Stimulated activated naive CD8-positive, alpha-beta T cell treated with anti-CD3 and anti-CD28 coated beads, Interleukin-15, Interleukin-2, amounts not matched to agents 100 ng/mL and 50 ng/mL, for 24 hours (primary cell): ENCODE results near the gene GMEB2.
"Not testable (repeated sequence)": the region's sequence is repeated elsewhere in the genome, so short reads cannot be mapped to it uniquely, and the experiment has no call there.

Source experiments
- H3K27ac Mint-ChIP-seq: one replicate; pipeline ENCODE4 v1.8.0; 2021; ENCODE audit warnings: mild to moderate bottlenecking, mixed read lengths
- H3K27me3 Mint-ChIP-seq: one replicate; pipeline ENCODE4 v1.8.0; 2021; ENCODE audit warnings: mixed read lengths
- H3K36me3 Mint-ChIP-seq: one replicate; pipeline ENCODE4 v1.8.0; 2021; ENCODE audit warnings: low read depth, mixed read lengths
- H3K4me1 Mint-ChIP-seq: one replicate; pipeline ENCODE4 v1.8.0; 2021; ENCODE audit warnings: low read depth, mixed read lengths
- H3K4me3 Mint-ChIP-seq: one replicate; pipeline ENCODE4 v1.8.0; 2021; ENCODE audit warnings: mild to moderate bottlenecking, mixed read lengths
- H3K9me3 Mint-ChIP-seq: one replicate; pipeline ENCODE4 v1.8.0; 2021; ENCODE audit warnings: mixed read lengths

Gene GMEB2

DNA sequence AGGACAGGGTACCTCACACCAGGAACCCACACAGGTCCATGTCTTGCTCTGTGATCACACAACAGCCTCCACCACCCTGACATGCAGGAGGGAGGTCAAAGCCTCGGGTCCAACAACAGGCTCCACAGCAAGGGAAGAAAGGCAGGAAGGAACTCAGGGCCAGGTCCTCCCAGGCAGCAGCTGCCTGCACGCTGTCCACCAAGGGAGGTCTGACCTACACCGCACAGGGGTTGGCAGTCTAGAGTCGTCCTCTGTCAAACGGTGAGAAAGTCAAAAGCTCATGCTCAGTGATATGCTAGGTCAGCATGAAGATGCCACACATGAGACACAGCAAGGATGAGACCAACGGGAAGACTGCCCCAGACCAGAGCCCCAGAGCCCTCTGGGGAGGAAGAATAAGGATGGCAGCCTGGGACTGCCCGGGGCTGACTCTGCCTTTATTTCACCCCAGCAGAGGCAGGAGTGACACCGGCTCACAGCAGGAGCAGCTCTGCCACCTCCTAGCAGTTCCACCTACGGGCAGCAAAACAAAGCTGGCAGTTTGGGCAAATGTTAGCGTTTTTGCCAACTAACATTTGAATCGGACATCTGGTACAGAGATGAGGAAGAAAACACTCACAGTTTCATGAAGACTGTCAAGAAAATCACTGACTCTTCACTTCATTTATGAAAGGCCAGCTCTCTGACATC lies 8.5 kb downstream of the GMEB2 start:
- Mint-ChIP-seq H3K27ac (no peak overlapping the region), H3K27me3 (no peaks in the 10 kb centered on the region), H3K4me1 (peaks cover 8% of the 10 kb centered on the region), H3K4me3 (no peak overlapping the region), H3K36me3 (peaks cover 32% of the 10 kb centered on the region), H3K9me3 (no peaks in the 10 kb centered on the region)

DNA sequence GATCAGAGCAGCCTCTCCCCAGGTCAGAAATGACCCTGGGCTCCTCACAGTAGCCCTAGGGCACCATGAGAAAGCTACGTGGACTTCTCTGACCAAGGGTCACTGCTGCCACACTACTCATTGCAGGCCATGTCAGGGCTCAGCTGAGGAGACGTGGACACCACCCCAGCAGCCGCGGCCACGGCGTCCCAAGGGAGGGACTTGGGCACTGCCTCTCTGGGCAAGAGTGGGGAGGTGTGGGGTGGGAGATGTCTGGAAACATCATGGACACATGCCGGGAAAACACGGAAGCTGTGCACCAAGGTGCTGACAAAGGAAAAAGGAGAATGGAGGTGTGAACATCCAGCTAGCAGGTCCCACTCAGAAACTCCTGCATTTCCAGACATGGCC lies 9.0 kb downstream of the GMEB2 start:
- H3K4me1 Mint-ChIP-seq, result peaks cover 12% of the 10 kb centered on the region
- H3K4me3 Mint-ChIP-seq, result no peak overlapping the region
- no peaks in the 10 kb centered on the region for H3K9me3 Mint-ChIP-seq
- no peak overlapping the region for H3K27ac Mint-ChIP-seq
- H3K27me3 Mint-ChIP-seq, result no peaks in the 10 kb centered on the region
- H3K36me3 Mint-ChIP-seq, result peaks cover 34% of the 10 kb centered on the region

DNA sequence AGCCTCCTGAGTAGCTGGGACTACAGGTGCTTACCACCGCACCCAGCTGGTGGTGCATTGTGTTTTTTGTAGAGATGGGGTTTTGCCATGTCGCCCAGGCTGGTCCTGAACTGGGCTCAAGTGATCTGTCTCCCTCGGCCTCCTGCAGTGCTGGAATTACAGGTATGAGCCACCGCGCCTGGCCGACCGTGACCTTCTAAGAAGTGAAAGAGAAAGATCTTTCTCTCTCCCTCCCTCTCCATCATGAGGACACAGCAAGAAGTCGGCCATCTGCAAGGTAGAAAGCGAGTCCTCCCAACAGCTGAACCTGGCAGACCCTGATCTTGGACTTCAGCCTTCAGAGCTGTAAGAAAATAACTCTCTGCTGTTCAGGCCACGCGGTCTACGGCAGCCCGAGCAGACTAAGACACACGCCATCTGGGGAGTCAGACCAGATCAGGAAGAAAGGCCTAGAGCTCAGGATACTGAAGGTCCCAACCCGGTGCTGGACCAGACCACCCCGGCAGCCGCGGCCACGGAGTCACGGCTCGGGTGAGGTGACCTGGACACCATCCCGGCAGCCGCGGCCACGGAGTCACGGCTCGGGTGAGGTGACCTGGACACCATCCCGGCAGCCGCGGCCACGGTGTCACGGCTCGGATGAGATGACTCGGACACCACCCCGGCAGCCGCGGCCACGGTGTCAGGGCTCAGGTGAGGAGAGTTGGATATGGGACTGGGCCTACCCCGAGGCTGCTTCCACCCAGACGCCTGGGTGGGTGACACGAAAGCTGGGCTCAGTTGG lies 9.6 kb downstream of the GMEB2 start:
- Mint-ChIP-seq H3K4me3 (no peak overlapping the region), H3K27me3 (no peaks in the 10 kb centered on the region)

DNA sequence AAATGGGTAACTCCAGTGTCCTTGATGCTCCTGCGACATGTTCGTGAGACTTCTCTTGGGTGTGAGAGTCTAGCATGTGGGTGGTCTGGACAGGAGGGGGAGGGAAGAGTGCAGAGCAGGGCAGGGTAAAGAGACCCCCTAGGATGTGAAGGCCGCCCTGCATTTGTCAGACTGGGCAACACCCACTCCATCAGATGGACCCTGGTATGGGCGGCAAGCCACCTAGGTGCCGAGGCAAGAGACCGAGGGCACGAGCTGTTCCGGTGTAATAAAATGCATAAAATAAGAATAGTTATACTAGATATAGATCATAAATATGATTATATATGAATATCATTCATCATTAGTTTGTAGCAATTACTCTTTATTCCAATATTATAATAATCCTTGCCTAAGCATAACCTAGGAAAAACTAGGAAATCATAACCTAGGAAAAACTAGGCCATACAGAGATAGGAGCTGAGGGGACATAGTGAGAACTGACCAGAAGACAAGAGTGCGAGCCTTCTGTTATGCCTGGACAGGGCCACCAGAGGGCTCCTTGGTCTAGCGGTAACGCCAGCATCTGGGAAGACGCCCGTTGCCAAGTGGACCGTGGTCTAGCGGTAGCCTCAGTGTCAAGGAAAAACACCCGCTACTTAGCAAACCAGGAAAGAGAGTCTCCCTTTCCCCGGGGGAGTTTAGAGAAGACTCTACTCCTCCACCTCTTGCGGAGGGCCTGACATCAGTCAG lies 12.9 kb downstream of the GMEB2 start:
- H3K4me1 Mint-ChIP-seq, H3K4me3 Mint-ChIP-seq, H3K9me3 Mint-ChIP-seq, H3K27me3 Mint-ChIP-seq, H3K27ac Mint-ChIP-seq: not testable (repeated sequence)
- H3K36me3 Mint-ChIP-seq, result peaks cover 33% of the 10 kb centered on the region

More for the DNA sequence above, 9.6 kb downstream of the GMEB2 start:
- Mint-ChIP-seq H3K27ac (no peak overlapping the region), H3K4me1 (peaks cover 8% of the 10 kb centered on the region), H3K9me3 (no peaks in the 10 kb centered on the region), H3K36me3 (peaks cover 33% of the 10 kb centered on the region)

DNA sequence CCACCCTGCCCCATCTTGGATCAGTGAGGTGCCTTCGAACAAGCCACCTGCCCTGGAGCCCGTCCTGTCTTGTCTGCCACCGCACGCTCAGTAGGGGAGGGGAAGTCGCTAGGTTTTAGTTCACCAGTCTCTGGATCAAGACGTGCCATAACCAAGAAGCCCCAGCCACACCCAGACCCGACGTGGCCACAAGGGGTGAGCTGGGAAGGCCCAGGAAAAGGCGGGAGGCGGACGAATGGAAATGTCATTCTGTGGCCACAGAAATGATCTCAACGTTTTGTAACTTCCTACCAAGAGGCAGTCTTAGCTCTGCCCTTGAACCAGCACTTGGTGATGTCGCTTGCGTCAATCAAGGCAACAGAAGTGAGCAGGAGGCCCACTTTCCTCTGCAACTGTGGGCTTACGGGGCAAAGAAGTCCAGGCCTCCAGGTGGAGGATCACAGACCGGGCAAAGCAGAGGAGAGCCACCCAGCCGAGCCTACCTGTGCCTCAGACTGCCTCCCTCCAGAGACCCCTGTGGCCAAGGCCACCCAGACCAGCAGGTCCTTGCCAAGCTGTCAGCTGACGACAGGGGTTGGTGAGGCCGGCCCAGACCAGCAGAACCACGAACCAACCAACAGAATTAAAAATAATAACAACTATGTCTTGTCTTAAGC lies 14.5 kb downstream of the GMEB2 start:
- Mint-ChIP-seq H3K36me3 (peaks cover 25% of the 10 kb centered on the region), H3K27ac (no peak overlapping the region), H3K4me1 (peaks cover 5% of the 10 kb centered on the region), H3K4me3 (no peak overlapping the region), H3K27me3 (no peaks in the 10 kb centered on the region), H3K9me3 (no peaks in the 10 kb centered on the region)

DNA sequence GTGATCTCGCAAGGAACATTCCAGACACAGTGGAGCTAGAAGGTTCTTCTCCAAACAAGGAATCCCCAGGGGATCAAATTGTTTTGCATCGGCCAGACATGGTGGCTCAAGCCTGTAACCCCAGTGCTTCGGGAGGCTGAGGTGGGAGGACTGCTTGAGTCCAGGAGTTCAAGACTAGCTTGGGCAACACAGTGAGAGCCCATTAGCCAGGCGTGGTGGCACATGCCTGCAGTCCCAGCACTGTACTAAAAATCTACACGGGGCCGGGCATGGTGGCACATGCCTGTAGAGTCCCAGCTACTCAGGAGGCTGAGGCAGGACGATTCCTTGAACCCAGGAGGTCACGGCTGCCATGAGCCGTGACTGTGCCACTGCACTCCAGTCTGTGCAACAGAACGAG lies 15.3 kb downstream of the GMEB2 start:
- no peak overlapping the region for H3K27ac Mint-ChIP-seq
- peaks cover 8% of the 10 kb centered on the region for H3K4me1 Mint-ChIP-seq
- no peaks in the 10 kb centered on the region for H3K27me3 Mint-ChIP-seq
- no peaks in the 10 kb centered on the region for H3K9me3 Mint-ChIP-seq
- no peak overlapping the region for H3K4me3 Mint-ChIP-seq
- peaks cover 18% of the 10 kb centered on the region for H3K36me3 Mint-ChIP-seq

DNA sequence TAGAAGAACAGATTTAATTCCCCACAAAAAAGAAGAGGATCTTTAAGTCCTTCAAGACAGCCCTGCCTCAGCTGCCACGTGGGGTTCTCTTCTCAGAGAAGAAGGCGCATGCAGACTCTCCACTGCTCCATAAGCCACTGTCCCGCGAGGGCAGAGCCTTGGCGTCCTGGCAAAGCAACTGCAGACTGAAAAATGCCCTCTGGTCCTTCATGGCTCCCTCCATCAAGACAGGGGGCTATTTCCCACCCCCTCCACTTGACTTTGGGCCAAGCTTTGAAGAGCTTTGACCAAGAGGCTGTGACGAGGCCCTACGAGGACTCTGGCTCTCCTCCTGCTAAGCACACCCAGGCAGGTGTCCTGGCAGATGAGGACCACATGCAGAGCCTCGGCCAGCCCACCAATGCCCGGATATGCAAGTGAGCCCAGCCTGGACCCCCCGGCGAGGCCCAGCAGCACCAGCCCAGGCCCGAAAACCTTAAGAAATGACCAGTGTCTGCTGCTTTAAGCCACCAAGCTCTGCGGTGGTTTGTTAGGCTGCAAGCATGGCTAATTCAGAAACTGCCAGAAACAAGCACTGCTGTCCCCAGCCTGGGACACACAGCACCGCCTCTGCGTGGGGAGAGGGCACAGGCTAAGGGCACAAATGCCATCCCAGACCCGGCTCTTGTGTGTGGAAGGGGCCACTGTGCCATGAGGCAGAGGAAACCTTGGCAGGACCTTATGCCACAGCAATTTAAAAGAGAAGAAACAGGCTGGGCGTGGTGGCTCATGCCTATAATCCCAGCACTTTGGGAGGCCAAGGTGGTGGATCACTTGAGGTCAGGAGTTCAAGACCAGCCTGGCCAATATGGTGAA lies 16.1 kb downstream of the GMEB2 start:
- H3K4me3 Mint-ChIP-seq, result no peak overlapping the region
- H3K36me3 Mint-ChIP-seq, result peaks cover 18% of the 10 kb centered on the region
- peaks cover 11% of the 10 kb centered on the region for H3K4me1 Mint-ChIP-seq
- H3K27ac Mint-ChIP-seq, result no peak overlapping the region
- H3K9me3 Mint-ChIP-seq, result no peaks in the 10 kb centered on the region
- H3K27me3 Mint-ChIP-seq, result no peaks in the 10 kb centered on the region

DNA sequence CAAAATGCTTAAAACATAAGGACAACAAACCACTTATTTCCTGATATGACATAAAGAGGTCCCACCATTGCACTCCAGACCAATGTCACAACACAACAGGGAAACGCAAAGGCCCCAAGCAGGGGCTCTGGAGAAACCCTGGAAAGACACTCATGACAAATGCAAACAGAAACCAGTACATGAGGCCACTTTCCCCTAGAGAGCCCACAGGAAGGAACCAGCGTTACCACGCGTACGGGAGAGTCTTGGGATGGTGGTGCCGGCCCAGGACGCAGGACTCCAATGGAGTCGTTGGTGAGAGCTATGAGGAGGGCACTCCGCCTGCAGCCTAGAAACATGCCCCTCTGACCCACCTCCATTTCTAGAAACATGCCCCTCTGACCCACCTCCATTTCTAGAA lies 20.2 kb downstream of the GMEB2 start:
- H3K9me3 Mint-ChIP-seq, result no peaks in the 10 kb centered on the region
- H3K27me3 Mint-ChIP-seq, result no peaks in the 10 kb centered on the region
- H3K36me3 Mint-ChIP-seq, result peaks cover 21% of the 10 kb centered on the region
- H3K4me1 Mint-ChIP-seq, result peaks cover 6% of the 10 kb centered on the region
- no peak overlapping the region for H3K27ac Mint-ChIP-seq
- no peak overlapping the region for H3K4me3 Mint-ChIP-seq

DNA sequence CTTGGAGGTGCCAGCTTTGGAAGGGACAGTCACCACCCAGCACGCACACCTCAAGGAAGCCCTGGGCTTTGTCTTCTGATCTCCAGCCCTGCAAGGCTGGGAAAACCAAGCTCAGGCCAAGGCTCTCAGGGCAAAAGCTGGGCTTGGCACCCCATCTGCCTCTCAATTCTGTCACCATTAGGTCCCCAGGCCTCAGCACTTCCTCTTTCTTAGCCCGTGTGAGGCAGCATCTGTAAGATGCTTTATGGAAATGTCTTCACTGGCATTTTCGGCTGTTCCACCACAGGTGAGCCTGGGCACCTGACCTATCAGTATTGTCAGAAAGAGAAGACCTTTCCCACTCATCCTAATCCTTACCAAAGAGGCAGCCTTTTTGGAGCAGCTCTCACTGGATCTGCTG lies 24.6 kb downstream of the GMEB2 start:
- no peak overlapping the region for H3K4me3 Mint-ChIP-seq
- no peak overlapping the region for H3K27ac Mint-ChIP-seq

DNA sequence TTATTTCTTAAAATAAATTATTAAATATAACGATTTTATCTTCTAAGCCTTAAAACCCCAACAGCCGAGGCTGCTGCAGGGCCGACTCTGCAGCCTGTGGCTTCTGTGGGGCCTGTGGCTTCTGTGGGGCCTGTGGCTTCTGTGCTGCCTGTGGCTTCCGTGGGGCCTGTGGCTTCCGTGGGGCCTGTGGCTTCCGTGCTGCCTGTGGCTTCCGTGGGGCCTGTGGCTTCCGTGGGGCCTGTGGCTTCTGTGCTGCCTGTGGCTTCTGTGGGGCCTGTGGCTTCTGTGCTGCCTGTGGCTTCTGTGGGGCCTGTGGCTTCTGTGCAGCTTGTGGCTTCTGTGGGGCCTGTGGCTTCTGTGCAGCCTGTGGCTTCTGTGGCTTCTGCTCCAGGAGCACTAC lies 25.2 kb downstream of the GMEB2 start:
- peaks cover 46% of the 10 kb centered on the region for H3K36me3 Mint-ChIP-seq
- not testable (repeated sequence) for H3K27ac Mint-ChIP-seq, H3K9me3 Mint-ChIP-seq, H3K4me1 Mint-ChIP-seq, H3K4me3 Mint-ChIP-seq, H3K27me3 Mint-ChIP-seq

More for the DNA sequence above, 24.6 kb downstream of the GMEB2 start:
- H3K27me3 Mint-ChIP-seq, result no peaks in the 10 kb centered on the region
- H3K4me1 Mint-ChIP-seq, result peaks cover 6% of the 10 kb centered on the region
- peaks cover 46% of the 10 kb centered on the region for H3K36me3 Mint-ChIP-seq
- no peaks in the 10 kb centered on the region for H3K9me3 Mint-ChIP-seq

DNA sequence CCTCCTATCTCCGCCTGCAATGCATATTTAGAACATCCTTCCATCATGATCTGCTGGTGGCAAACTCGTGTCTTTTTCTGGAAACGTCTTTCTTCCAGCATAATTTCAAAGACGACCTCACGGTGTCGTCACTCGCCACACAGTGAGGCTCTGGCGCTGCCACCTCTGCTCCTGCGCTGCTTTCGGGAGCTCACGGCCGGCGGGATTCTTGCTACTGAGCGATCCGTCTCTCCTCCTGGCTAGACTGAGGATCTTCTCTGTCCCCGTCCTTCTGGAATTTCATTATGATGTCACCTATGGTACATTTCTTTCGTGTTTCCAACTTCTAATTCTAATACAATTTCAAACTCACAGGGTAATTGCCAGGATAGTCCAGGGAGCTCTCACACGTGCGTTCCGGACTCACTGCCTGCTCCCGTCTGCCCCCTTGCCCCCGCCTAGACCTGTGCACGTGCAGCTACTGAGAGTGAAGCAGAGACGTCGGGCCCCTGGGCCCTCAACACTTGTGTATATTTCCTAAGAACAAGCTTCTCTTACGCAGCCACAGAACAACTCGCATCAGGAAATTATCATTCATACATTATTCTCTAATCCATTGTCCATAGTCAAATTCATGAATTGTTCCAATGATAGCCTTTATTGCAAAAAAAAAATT lies 27.4 kb downstream of the GMEB2 start:
- Mint-ChIP-seq H3K9me3 (no peaks in the 10 kb centered on the region), H3K4me3 (no peak overlapping the region), H3K27me3 (no peaks in the 10 kb centered on the region), H3K4me1 (no peaks in the 10 kb centered on the region), H3K36me3 (peaks cover 54% of the 10 kb centered on the region), H3K27ac (no peak overlapping the region)

DNA sequence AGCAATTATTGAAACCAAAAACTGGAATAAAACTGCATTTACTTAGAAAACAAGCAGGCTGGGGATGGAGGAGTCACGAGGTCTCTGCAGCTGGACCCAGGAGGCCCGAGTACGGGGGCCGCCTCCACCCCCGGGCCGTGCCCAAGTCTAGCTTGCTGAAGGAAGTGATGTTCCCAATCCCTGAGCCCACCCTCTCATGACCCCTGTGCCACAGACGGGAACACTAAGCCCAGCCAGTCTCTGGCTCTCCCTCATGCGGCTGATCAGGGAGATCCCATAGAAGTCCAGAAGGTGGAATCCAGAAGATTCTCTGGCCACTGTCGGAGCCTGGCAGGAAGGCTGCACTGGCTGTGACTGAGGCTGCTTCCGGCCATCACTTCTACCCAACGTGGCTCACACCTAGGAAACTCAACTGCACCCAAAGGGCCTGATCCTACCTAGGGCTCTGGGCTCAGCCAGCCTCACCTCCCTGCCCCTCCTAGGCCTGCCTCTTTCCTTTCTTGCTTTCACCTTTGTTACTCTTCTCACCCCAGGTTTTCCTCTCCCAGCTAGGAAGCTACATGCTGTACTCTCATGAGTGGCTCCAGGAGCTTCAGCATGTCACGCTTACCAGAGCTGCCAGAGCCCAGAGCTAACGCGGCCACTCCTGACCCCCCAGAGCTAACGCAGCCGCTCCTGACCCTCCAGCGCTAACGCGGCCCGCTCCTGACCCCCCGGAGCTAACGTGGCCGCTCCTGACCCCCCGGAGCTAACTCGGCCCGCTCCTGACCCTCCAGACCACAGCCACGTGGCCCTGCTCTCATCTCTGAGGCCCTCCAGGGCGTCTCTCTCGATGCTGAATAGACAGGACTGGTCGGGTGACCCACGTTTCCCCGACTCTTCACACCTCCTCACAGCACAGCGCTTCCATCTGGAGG lies 28.2 kb downstream of the GMEB2 start:
- no peak overlapping the region for H3K27ac Mint-ChIP-seq
- no peaks in the 10 kb centered on the region for H3K4me1 Mint-ChIP-seq
- no peak overlapping the region for H3K4me3 Mint-ChIP-seq
- H3K9me3 Mint-ChIP-seq, result no peaks in the 10 kb centered on the region
- no peaks in the 10 kb centered on the region for H3K27me3 Mint-ChIP-seq
- peaks cover 49% of the 10 kb centered on the region for H3K36me3 Mint-ChIP-seq
